Stimulated activated CD8-positive, alpha-beta memory T cell treated with anti-CD3 and anti-CD28 coated beads, Interleukin-7, amount 100 ng/mL, for 4 hours (primary cell): ENCODE measurements around the gene AMBRA1.
A peak's percentile ranks its signal among the peaks of the same experiment; 100 is the strongest.

Experiments used
- DNase-seq, 2 donors: peaks; one replicate each; pipeline ENCODE4 v3.0.0-alpha.2; 2020; ENCODE audit warnings: low read depth in 2 of 2

AMBRA1 gene

GRCh38 chr11:46347637-46348311, 246.0 kb downstream of the AMBRA1 start:
- no peak for DNase-seq

GRCh38 chr11:46346886-46347636, 246.8 kb downstream of the AMBRA1 start, which contains the start of gene DGKZ:
TSS of gene DGKZ (plus strand) at chr11:46347463. CDS start at chr11:46347660, 197 bp downstream.
- DNase-seq, result peak; percentile 65 to 86
